Heart left ventricle (tissue), 16 donors: ENCODE measurements around the gene GRK3. TPM values are rescaled to one million over a fixed set of nuclear protein-coding genes. Genes with fewer than 3 reads are reported as not detected.
"Not testable (repeated sequence)": the region's sequence is repeated elsewhere in the genome, so short reads cannot be mapped to it uniquely, and the experiment has no call there.

ENCODE experiments used
- ATAC-seq, 4 donors: fragments of 200-7000 bp; cut with Tn5 transposase; one replicate each; pipeline ENCODE4 v1.9.1; 2020 to 2022; ENCODE audit warnings: moderate library complexity in 4 of 4, mild to moderate bottlenecking in 3 of 4, moderate number of reproducible peaks in 1 of 4
- DNase-seq, 5 donors: peaks; one replicate each; pipeline ENCODE4 v3.0.0-alpha.2; 2020
- H3K27ac ChIP-seq, 12 donors: fragments of 200-600 bp; sonication (generic) in 4 of 12; one replicate each; pipeline versions ENCODE4 v1.5.0 to v1.8.0; 2016 to 2022; ENCODE audit warnings: mild to moderate bottlenecking in 2 of 12
- H3K27me3 ChIP-seq, 9 donors: fragments of 200-600 bp; sonication (generic) in 2 of 9; one replicate each; pipeline versions ENCODE4 v1.5.1 to v1.8.0; 2016 to 2022; ENCODE audit warnings: mild to moderate bottlenecking in 3 of 9
- H3K36me3 ChIP-seq, 9 donors: fragments of 200-600 bp; sonication (generic) in 2 of 9; one replicate each; pipeline versions ENCODE4 v1.5.0 to v1.8.0; 2018 to 2022; ENCODE audit warnings: mild to moderate bottlenecking in 2 of 9
- H3K4me1 ChIP-seq, 12 donors: fragments of 200-600 bp; sonication (generic) in 4 of 12; one replicate each; pipeline versions ENCODE4 v1.5.0 to v1.8.0; 2016 to 2022; ENCODE audit warnings: mild to moderate bottlenecking in 3 of 12
- H3K4me3 ChIP-seq, 12 donors: fragments of 200-600 bp; sonication (generic) in 4 of 12; one replicate each; pipeline versions ENCODE4 v1.5.0 to v1.8.0; 2017 to 2022; ENCODE audit warnings: mild to moderate bottlenecking in 9 of 12, moderate library complexity in 4 of 12
- H3K9me3 ChIP-seq, 12 donors: fragments of 200-600 bp; sonication (generic) in 4 of 12; one replicate each; pipeline versions ENCODE4 v1.5.0 to v1.8.0; 2016 to 2022; ENCODE audit warnings: mild to moderate bottlenecking in 1 of 12
- POLR2A ChIP-seq, 2 donors: fragments of 450-650 bp; IDR thresholded peaks; one replicate each; pipeline ENCODE4 v1.6.1; 2017; ENCODE audit warnings: antibody characterized with exemption in 2 of 2, mild to moderate bottlenecking in 2 of 2, moderate library complexity in 2 of 2
- WGBS, 4 donors: extraction: QIAGEN DNeasy Blood & Tissue Kit in 2 of 4; methylation state at CpG; one replicate each; pipeline versions ENCODE4 v1.1.5 to v1.1.7; 2013 to 2018; 5-methylcytosine and 5-hydroxymethylcytosine counted together
- intact Hi-C, 10 donors: fragments of 100-400 bp; cut with DNase I; formaldehyde crosslinking; loops; one replicate each; pipeline versions ENCODE4 v1.11.1 to v1.14.2; 2022
- polyA plus RNA-seq, 2 donors: library from polyadenylated mRNA; stranded (reverse); fragments of 200-250 nt; gene quantifications; one replicate each; pipeline ENCODE4 v1.2.3, GENCODE V29; 2013
- total RNA-seq, 9 donors: library from RNA; depleted of rRNA in 2 of 9; stranded (reverse); fragments of >200 nt in 2 of 9; fragmentation: NEBNext Ultra II Directional in 3 of 9; extraction: Animal tissue kit (Norgen Biotek cat#: 25700) in 3 of 9; gene quantifications; one replicate each; pipeline versions ENCODE4 v1.1.0 to v1.2.4, GENCODE V29; 2016 to 2023
- TF ChIP-seq, protein P1 (sequence below), 12 donors: fragments of 200-600 bp; sonication (generic) in 4 of 12; IDR thresholded peaks; one replicate each; pipeline versions ENCODE4 v1.5.0 to v1.8.0; 2018 to 2022; ENCODE audit warnings: antibody characterized with exemption in 12 of 12, mild to moderate bottlenecking in 5 of 12
- donor health status: ischemic (EF 13 %, LVEDD 7.1; RV severe dilation, severe dysfunction).
- donor health status: healthy with polysubstance abuse.
- donor health status: DM: no; HTN: yes; CAD: no.
- donor health status: DM: no; HTN: no; CAD: no.
- donor health status: ischemic (EF 25% LVEDD 6.9; RV normal size, moderate dysfunction).
- donor health status: ischemic (EF 25% LVEDD 5.7; RV mildly dilated, moderate dysfunction).
- donor health status: healthy.
- donor health status: DM: yes; HTN: yes; CAD: no.
- donor health status: ischemic (EF 35%, LVEDD 5.7; RV mildly dilated, moderate dysfunction).
- donor health status: nonischemic (EF 11% LVEDD 7.7; RV severe dilation, severe dysfunction).
- donor health status: DM: yes; HTN: yes; CAD: no.
- donor health status: PGD.
- donor health status: ischemic (EF 29% LVEDD 5.4; RV normal size, mild dysfunction).
- donor health status: nonischemic (EF 23%, LVEDD 6.1; RV moderate dilation, normal function).

GRK3 gene
- total and polyA plus RNA-seq, 11 donors = 1.1 to 16.2 (median 5.9) TPM

- H3K27me3 ChIP-seq, H3K36me3 ChIP-seq, ATAC-seq, H3K4me1 ChIP-seq, intact Hi-C loops, H3K4me3 ChIP-seq, DNase-seq, H3K27ac ChIP-seq: not testable (repeated sequence)
- 66 to 74% (median 70%) methylated on average over 3 of the region's 3 CpGs for WGBS, 4 donors
- peaks cover 0 to 15% (median 0%) of the 10 kb centered on the region in 12 donors for H3K9me3 ChIP-seq
Measured at GRCh38 chr22:25614791-25615190, 50.3 kb downstream of the GRK3 start.

DNA sequence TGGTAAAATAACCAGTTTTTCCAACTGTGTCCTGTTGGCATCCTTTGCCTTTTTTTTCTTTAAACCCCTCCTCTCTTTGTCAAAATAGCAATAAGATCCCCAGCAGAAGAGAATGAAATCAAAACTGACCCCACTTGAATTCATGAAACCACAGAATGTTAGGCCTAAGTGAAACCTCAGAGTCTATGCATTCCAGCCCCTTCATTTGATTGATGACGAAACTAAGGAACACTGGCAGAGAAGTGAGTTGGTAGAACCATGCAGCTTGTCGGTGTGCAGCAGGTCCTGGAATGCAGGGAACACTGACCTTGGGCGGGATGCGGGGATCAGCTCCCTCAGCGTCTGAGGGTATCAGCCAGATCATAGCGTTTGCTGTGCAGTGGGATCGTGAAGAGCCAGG lies 57.5 kb downstream of the GRK3 start:
- H3K27me3 ChIP-seq = no peaks in the 10 kb centered on the region
- peaks cover 0 to 6% (median 0%) of the 10 kb centered on the region in 12 donors for H3K4me1 ChIP-seq
- intact Hi-C loops = no loop called here
- 84 to 88% (median 87%) methylated on average over 7 of the region's 7 CpGs for WGBS, 4 donors
- H3K9me3 ChIP-seq = no peaks in the 10 kb centered on the region
- no peak overlapping the region for H3K4me3 ChIP-seq
- no peak for DNase-seq
- H3K36me3 ChIP-seq = peaks cover 0 to 4% (median 0%) of the 10 kb centered on the region in 9 donors
- TF ChIP-seq, protein P1, sequence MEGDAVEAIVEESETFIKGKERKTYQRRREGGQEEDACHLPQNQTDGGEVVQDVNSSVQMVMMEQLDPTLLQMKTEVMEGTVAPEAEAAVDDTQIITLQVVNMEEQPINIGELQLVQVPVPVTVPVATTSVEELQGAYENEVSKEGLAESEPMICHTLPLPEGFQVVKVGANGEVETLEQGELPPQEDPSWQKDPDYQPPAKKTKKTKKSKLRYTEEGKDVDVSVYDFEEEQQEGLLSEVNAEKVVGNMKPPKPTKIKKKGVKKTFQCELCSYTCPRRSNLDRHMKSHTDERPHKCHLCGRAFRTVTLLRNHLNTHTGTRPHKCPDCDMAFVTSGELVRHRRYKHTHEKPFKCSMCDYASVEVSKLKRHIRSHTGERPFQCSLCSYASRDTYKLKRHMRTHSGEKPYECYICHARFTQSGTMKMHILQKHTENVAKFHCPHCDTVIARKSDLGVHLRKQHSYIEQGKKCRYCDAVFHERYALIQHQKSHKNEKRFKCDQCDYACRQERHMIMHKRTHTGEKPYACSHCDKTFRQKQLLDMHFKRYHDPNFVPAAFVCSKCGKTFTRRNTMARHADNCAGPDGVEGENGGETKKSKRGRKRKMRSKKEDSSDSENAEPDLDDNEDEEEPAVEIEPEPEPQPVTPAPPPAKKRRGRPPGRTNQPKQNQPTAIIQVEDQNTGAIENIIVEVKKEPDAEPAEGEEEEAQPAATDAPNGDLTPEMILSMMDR (IDR thresholded peaks at IDR 0.05) = no peak
- TF ChIP-seq POLR2A (IDR thresholded peaks at IDR 0.05) = no peak
- H3K27ac ChIP-seq = no peak overlapping the region
- no peak for ATAC-seq

DNA sequence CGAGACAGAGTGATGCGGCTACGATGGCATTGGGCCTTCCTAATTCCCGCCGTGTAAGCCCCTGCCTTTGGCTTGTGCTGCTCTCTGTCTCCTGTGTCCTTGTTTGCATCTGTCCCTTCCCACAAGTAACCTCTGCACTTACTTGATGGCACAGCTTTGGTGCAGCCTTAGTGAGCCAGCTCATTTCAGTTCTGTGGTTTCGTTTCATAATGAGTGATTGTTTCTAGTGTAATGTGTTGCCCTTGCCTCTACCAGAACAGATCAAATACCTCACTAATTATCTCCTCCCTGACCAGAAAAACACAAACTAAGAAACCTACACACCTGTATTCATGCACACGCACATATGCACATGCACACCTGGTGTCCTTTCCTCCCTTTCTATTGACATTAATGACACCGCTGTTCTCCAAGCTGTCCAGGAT lies 58.8 kb downstream of the GRK3 start:
- ATAC-seq = no peak
- peaks cover 0 to 15% (median under 1%) of the 10 kb centered on the region in 12 donors for H3K4me1 ChIP-seq
- intact Hi-C loops = no loop called here

GRCh38 chr22:25623851-25624250 lies 59.4 kb downstream of the GRK3 start:
- no peak for ATAC-seq
- H3K27ac ChIP-seq = no peak overlapping the region
- H3K27me3 ChIP-seq = no peaks in the 10 kb centered on the region
- 86 to 94% (median 92%) methylated on average over 7 of the region's 7 CpGs for WGBS, 4 donors
- DNase-seq = no peak
- TF ChIP-seq POLR2A (IDR thresholded peaks at IDR 0.05) = no peak
- TF ChIP-seq, protein P1 (IDR thresholded peaks at IDR 0.05) = no peak
- intact Hi-C loops = no loop called here
- H3K9me3 ChIP-seq = no peaks in the 10 kb centered on the region
- peaks cover 0 to 4% (median 0%) of the 10 kb centered on the region in 9 donors for H3K36me3 ChIP-seq
- peaks cover 0 to 15% (median 1%) of the 10 kb centered on the region in 12 donors for H3K4me1 ChIP-seq
- H3K4me3 ChIP-seq = no peak overlapping the region

More for the DNA sequence above, 58.8 kb downstream of the GRK3 start:
- no peaks in the 10 kb centered on the region for H3K27me3 ChIP-seq
- H3K9me3 ChIP-seq = no peaks in the 10 kb centered on the region
- H3K36me3 ChIP-seq = peaks cover 0 to 4% (median 0%) of the 10 kb centered on the region in 9 donors
- no peak for DNase-seq
- TF ChIP-seq, protein P1 (IDR thresholded peaks at IDR 0.05) = no peak
- TF ChIP-seq POLR2A (IDR thresholded peaks at IDR 0.05) = no peak
- WGBS, 4 donors = 91 to 96% (median 93%) methylated on average over 8 of the region's 8 CpGs
- H3K4me3 ChIP-seq = no peak overlapping the region
- H3K27ac ChIP-seq = no peak overlapping the region

GRCh38 chr22:25624476-25624875 lies 60.0 kb downstream of the GRK3 start:
- TF ChIP-seq POLR2A (IDR thresholded peaks at IDR 0.05) = no peak
- TF ChIP-seq, protein P1 (IDR thresholded peaks at IDR 0.05) = no peak
- intact Hi-C loops = no loop called here
- no peak for ATAC-seq

GRCh38 chr22:25625747-25626623 lies 61.5 kb downstream of the GRK3 start:
- H3K27ac ChIP-seq, ATAC-seq, DNase-seq, H3K4me3 ChIP-seq, H3K36me3 ChIP-seq, intact Hi-C loops, H3K9me3 ChIP-seq, H3K27me3 ChIP-seq: not testable (repeated sequence)
- peaks cover 0 to 19% (median 1%) of the 10 kb centered on the region in 12 donors for H3K4me1 ChIP-seq
- WGBS, 4 donors = 79 to 84% (median 82%) methylated on average over 20 of the region's 20 CpGs

More at GRCh38 chr22:25624476-25624875, 60.0 kb downstream of the GRK3 start:
- DNase-seq = no peak
- Histone ChIP-seq H3K27me3 (no peaks in the 10 kb centered on the region), H3K4me1 (peaks cover 0 to 15% (median 1%) of the 10 kb centered on the region in 12 donors), H3K36me3 (peaks cover 0 to 4% (median 0%) of the 10 kb centered on the region in 9 donors), H3K27ac (no peak overlapping the region), H3K4me3 (no peak overlapping the region), H3K9me3 (no peaks in the 10 kb centered on the region)
- 92 to 96% (median 94%) methylated on average over 6 of the region's 6 CpGs for WGBS, 4 donors
